ENCODE measurements around the gene CHCHD3.

CHCHD3 gene

DNA sequence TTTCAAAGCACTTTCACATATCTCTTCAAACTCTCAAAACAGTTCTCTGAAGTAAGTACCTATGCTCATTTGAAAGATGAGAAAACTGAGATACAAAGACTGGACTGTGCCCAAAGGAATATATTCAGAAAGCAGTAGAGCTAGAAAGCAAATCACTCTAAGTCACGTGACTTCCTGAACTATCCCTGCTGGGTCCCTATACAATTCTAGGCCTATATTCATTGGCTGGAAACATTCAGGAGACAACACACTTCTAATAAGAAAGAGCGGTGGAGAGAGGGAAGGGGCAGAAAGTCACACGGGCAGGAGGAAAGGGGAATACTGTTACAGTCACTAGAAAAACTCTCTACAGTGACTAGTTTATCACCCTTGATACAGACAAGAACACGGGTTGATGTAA, 140.0 kb downstream of the CHCHD3 start:
- no peak overlapping the region for H3K4me3 ChIP-seq (replicated peaks; ENCODE audit: low read depth, low read length)
- TF ChIP-seq, protein P1, sequence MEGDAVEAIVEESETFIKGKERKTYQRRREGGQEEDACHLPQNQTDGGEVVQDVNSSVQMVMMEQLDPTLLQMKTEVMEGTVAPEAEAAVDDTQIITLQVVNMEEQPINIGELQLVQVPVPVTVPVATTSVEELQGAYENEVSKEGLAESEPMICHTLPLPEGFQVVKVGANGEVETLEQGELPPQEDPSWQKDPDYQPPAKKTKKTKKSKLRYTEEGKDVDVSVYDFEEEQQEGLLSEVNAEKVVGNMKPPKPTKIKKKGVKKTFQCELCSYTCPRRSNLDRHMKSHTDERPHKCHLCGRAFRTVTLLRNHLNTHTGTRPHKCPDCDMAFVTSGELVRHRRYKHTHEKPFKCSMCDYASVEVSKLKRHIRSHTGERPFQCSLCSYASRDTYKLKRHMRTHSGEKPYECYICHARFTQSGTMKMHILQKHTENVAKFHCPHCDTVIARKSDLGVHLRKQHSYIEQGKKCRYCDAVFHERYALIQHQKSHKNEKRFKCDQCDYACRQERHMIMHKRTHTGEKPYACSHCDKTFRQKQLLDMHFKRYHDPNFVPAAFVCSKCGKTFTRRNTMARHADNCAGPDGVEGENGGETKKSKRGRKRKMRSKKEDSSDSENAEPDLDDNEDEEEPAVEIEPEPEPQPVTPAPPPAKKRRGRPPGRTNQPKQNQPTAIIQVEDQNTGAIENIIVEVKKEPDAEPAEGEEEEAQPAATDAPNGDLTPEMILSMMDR (IDR thresholded peaks at IDR 0.05; ENCODE audit: insufficient read depth, low read length, poor library complexity, severe bottlenecking) = no peak
- H3K36me3 ChIP-seq (ENCODE audit: control insufficient read depth, insufficient read depth, low read length) = 0 out of 2 replicates have a peak, but pooled peaks cover 2% of the 10 kb centered on the region
- no peak for DNase-seq (ENCODE audit: extremely low read depth, insufficient read length)
- H3K27me3 ChIP-seq (replicated peaks; ENCODE audit: control insufficient read depth, insufficient read depth, low read length) = no peaks in the 10 kb centered on the region

GRCh38 chr7:132941428-132941827, 140.5 kb downstream of the CHCHD3 start:
- DNase-seq (ENCODE audit: extremely low read depth, insufficient read length) = no peak
- Histone ChIP-seq H3K27me3 (replicated peaks; ENCODE audit: control insufficient read depth, insufficient read depth, low read length) (no peaks in the 10 kb centered on the region), H3K36me3 (ENCODE audit: control insufficient read depth, insufficient read depth, low read length) (0 out of 2 replicates have a peak, but pooled peaks cover 2% of the 10 kb centered on the region), H3K4me3 (replicated peaks; ENCODE audit: low read depth, low read length) (no peak overlapping the region)
- TF ChIP-seq, protein P1 (IDR thresholded peaks at IDR 0.05; ENCODE audit: insufficient read depth, low read length, poor library complexity, severe bottlenecking) = no peak

GRCh38 chr7:132940084-132940483, 141.8 kb downstream of the CHCHD3 start:
- 0 out of 2 replicates have a peak, but pooled peaks cover 2% of the 10 kb centered on the region for H3K36me3 ChIP-seq (ENCODE audit: control insufficient read depth, insufficient read depth, low read length)
- no peak overlapping the region for H3K4me3 ChIP-seq (replicated peaks; ENCODE audit: low read depth, low read length)
- no peak for DNase-seq (ENCODE audit: extremely low read depth, insufficient read length)
- TF ChIP-seq, protein P1 (IDR thresholded peaks at IDR 0.05; ENCODE audit: insufficient read depth, low read length, poor library complexity, severe bottlenecking) = no peak
- H3K27me3 ChIP-seq (replicated peaks; ENCODE audit: control insufficient read depth, insufficient read depth, low read length) = no peaks in the 10 kb centered on the region

GRCh38 chr7:132939495-132939894, 142.4 kb downstream of the CHCHD3 start:
- Histone ChIP-seq H3K4me3 (replicated peaks; ENCODE audit: low read depth, low read length) (no peak overlapping the region), H3K36me3 (ENCODE audit: control insufficient read depth, insufficient read depth, low read length) (0 out of 2 replicates have a peak, but pooled peaks cover 2% of the 10 kb centered on the region), H3K27me3 (replicated peaks; ENCODE audit: control insufficient read depth, insufficient read depth, low read length) (no peaks in the 10 kb centered on the region)
- TF ChIP-seq, protein P1 (IDR thresholded peaks at IDR 0.05; ENCODE audit: insufficient read depth, low read length, poor library complexity, severe bottlenecking) = no peak
- no peak for DNase-seq (ENCODE audit: extremely low read depth, insufficient read length)

GRCh38 chr7:132937286-132937685, 144.6 kb downstream of the CHCHD3 start:
- 0 out of 2 replicates have a peak, but pooled peaks cover 2% of the 10 kb centered on the region for H3K36me3 ChIP-seq (ENCODE audit: control insufficient read depth, insufficient read depth, low read length)
- TF ChIP-seq, protein P1 (IDR thresholded peaks at IDR 0.05; ENCODE audit: insufficient read depth, low read length, poor library complexity, severe bottlenecking) = no peak
- H3K27me3 ChIP-seq (replicated peaks; ENCODE audit: control insufficient read depth, insufficient read depth, low read length) = no peaks in the 10 kb centered on the region
- H3K4me3 ChIP-seq (replicated peaks; ENCODE audit: low read depth, low read length) = no peak overlapping the region
- DNase-seq (ENCODE audit: extremely low read depth, insufficient read length) = no peak

DNA sequence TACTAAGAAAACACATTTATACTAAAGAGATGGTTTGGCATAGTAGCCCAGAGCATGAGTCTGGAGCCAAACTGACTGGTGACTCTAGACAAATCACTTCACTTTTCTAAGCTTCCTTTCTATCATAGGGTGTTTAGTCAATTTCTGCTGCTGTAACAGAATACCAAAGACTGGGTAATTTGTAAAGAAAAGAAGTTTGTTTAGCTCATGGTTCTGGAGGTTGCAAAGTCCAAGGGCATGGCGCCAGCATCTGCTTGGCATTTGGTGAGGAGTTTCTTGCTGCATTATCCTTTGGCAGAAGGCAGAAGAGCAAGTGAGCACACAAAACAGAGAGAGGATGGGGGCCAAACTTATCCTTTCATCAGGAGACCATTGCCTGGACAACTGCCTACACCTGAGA, 146.3 kb downstream of the CHCHD3 start:
- DNase-seq (ENCODE audit: extremely low read depth, insufficient read length) = no peak
- Histone ChIP-seq H3K4me3 (replicated peaks; ENCODE audit: low read depth, low read length) (no peak overlapping the region), H3K36me3 (ENCODE audit: control insufficient read depth, insufficient read depth, low read length) (0 out of 2 replicates have a peak, but pooled peaks cover 2% of the 10 kb centered on the region), H3K27me3 (replicated peaks; ENCODE audit: control insufficient read depth, insufficient read depth, low read length) (no peaks in the 10 kb centered on the region)
- TF ChIP-seq, protein P1 (IDR thresholded peaks at IDR 0.05; ENCODE audit: insufficient read depth, low read length, poor library complexity, severe bottlenecking) = no peak

Measured in GM06990 (cell line).